ENCODE results near the gene TNFSF18.

The TNFSF18 gene

GRCh38 chr1:173063171-173063570 is 12.4 kb upstream of the TNFSF18 start:
- TF ChIP-seq GLIS2 (tag by site-specific recombination; IDR thresholded peaks at IDR 0.05): no peak
- no peak for TF ChIP-seq ZNF426 (tag by site-specific recombination; IDR thresholded peaks at IDR 0.05)
- no peak for TF ChIP-seq HOXD13 (CRISPR knock-in tag; IDR thresholded peaks at IDR 0.05; ENCODE audit: borderline replicate concordance)
- no peak for TF ChIP-seq TCF7L2 (IDR thresholded peaks at IDR 0.05; ENCODE audit: borderline replicate concordance, low read depth, low read length)
- TF ChIP-seq ZNF510 (tag by site-specific recombination; IDR thresholded peaks at IDR 0.05; ENCODE audit: insufficient replicate concordance): no peak
- TF ChIP-seq, protein P1, sequence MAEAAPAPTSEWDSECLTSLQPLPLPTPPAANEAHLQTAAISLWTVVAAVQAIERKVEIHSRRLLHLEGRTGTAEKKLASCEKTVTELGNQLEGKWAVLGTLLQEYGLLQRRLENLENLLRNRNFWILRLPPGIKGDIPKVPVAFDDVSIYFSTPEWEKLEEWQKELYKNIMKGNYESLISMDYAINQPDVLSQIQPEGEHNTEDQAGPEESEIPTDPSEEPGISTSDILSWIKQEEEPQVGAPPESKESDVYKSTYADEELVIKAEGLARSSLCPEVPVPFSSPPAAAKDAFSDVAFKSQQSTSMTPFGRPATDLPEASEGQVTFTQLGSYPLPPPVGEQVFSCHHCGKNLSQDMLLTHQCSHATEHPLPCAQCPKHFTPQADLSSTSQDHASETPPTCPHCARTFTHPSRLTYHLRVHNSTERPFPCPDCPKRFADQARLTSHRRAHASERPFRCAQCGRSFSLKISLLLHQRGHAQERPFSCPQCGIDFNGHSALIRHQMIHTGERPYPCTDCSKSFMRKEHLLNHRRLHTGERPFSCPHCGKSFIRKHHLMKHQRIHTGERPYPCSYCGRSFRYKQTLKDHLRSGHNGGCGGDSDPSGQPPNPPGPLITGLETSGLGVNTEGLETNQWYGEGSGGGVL (tag by site-specific recombination; IDR thresholded peaks at IDR 0.05): no peak
- no peak for TF ChIP-seq ZNF555 (tag by site-specific recombination; conservative IDR thresholded peaks at IDR 0.05)
- POLR2A ChIA-PET: no interaction called here
- Histone ChIP-seq H3K9me3 (ENCODE audit: control insufficient read depth, insufficient read depth, low read depth, low read length) (no peaks in the 10 kb centered on the region), H3K36me3 (ENCODE audit: control insufficient read depth in 2 of 2, insufficient read depth in 1 of 2, low read length in 2 of 2) (no peaks in the 10 kb centered on the region), H3K4me3 (ENCODE audit: low read depth, low read length) (no peak overlapping the region), H3K4me1 (ENCODE audit: control insufficient read depth, insufficient read depth, low read length) (no peaks in the 10 kb centered on the region), H3K27ac (ENCODE audit: extremely low read depth, low read depth, low read length) (no peak overlapping the region)
- CTCF ChIA-PET: interaction anchor here (1.0 kb wide), 1 partner anchor 13 kb away, joined by 3 read pairs; no protein-coding TSS in a partner anchor

DNA sequence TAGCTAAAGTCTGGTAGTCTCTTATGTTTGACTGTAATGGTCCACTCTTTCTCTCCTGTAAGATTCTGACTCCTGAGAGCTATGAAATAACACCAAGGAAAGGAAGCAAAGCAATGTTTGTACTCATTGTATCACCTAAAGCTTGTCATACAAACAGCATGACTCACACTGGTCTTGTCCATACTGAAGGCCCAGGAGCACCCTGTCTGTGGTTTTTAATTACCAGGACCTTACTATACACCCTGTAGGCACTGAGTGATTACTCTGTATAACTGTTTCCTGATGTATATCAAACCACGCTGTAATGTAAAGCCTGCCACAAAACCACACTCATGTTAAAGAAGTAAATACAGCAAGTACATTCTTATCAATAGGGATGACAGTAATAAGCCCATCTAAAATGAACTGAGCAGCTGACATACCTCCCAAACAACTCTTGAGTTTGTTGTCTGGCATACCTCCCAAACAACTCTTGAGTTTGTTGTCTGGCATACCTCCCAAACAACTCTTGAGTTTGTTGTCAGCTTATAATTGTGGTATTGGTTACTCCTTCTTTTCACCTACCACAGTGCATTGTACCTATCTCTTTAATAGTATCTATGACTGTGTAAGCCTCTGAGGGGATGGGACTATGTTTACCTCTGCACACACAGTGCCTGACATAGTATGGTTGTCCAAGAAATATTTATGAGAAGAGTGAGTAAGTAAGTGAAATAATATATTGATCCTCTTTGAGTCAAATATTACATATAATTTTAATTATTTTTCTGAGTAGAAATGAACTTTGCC is 11.6 kb upstream of the TNFSF18 start:
- no peak for TF ChIP-seq ZNF138 (tag by site-specific recombination; IDR thresholded peaks at IDR 0.05; ENCODE audit: borderline replicate concordance)
- TF ChIP-seq ZIC2 (tag by site-specific recombination; IDR thresholded peaks at IDR 0.05): no peak
- no peak for TF ChIP-seq ZNF174 (tag by site-specific recombination; IDR thresholded peaks at IDR 0.05)
- 0 out of 2 replicates have a peak, but pooled peaks have one; percentile 39 for TF ChIP-seq ZNF184 (tag by site-specific recombination; IDR thresholded peaks at IDR 0.05)
- TF ChIP-seq, protein P2, sequence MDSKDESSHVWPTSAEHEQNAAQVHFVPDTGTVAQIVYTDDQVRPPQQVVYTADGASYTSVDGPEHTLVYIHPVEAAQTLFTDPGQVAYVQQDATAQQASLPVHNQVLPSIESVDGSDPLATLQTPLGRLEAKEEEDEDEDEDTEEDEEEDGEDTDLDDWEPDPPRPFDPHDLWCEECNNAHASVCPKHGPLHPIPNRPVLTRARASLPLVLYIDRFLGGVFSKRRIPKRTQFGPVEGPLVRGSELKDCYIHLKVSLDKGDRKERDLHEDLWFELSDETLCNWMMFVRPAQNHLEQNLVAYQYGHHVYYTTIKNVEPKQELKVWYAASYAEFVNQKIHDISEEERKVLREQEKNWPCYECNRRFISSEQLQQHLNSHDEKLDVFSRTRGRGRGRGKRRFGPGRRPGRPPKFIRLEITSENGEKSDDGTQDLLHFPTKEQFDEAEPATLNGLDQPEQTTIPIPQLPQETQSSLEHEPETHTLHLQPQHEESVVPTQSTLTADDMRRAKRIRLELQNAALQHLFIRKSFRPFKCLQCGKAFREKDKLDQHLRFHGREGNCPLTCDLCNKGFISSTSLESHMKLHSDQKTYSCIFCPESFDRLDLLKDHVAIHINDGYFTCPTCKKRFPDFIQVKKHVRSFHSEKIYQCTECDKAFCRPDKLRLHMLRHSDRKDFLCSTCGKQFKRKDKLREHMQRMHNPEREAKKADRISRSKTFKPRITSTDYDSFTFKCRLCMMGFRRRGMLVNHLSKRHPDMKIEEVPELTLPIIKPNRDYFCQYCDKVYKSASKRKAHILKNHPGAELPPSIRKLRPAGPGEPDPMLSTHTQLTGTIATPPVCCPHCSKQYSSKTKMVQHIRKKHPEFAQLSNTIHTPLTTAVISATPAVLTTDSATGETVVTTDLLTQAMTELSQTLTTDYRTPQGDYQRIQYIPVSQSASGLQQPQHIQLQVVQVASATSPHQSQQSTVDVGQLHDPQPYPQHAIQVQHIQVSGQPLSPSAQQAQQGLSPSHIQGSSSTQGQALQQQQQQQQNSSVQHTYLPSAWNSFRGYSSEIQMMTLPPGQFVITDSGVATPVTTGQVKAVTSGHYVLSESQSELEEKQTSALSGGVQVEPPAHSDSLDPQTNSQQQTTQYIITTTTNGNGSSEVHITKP (tag by site-specific recombination; IDR thresholded peaks at IDR 0.05): peak; percentile 18; the same call in 1 of the 2 replicates
- TF ChIP-seq, protein P3, sequence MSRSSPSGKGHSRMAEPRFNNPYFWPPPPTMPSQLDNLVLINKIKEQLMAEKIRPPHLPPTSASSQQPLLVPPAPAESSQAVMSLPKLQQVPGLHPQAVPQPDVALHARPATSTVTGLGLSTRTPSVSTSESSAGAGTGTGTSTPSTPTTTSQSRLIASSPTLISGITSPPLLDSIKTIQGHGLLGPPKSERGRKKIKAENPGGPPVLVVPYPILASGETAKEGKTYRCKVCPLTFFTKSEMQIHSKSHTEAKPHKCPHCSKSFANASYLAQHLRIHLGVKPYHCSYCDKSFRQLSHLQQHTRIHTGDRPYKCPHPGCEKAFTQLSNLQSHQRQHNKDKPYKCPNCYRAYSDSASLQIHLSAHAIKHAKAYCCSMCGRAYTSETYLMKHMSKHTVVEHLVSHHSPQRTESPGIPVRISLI (tag by site-specific recombination; IDR thresholded peaks at IDR 0.05): no peak
- TF ChIP-seq, protein P4, sequence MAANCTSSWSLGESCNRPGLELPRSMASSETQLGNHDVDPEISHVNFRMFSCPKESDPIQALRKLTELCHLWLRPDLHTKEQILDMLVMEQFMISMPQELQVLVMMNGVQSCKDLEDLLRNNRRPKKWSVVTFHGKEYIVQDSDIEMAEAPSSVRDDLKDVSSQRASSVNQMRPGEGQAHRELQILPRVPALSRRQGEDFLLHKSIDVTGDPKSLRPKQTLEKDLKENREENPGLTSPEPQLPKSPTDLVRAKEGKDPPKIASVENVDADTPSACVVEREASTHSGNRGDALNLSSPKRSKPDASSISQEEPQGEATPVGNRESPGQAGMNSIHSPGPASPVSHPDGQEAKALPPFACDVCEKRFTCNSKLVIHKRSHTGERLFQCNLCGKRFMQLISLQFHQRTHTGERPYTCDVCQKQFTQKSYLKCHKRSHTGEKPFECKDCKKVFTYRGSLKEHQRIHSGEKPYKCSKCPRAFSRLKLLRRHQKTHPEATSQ (tag by site-specific recombination; IDR thresholded peaks at IDR 0.05): no peak
- TF ChIP-seq, protein P5, sequence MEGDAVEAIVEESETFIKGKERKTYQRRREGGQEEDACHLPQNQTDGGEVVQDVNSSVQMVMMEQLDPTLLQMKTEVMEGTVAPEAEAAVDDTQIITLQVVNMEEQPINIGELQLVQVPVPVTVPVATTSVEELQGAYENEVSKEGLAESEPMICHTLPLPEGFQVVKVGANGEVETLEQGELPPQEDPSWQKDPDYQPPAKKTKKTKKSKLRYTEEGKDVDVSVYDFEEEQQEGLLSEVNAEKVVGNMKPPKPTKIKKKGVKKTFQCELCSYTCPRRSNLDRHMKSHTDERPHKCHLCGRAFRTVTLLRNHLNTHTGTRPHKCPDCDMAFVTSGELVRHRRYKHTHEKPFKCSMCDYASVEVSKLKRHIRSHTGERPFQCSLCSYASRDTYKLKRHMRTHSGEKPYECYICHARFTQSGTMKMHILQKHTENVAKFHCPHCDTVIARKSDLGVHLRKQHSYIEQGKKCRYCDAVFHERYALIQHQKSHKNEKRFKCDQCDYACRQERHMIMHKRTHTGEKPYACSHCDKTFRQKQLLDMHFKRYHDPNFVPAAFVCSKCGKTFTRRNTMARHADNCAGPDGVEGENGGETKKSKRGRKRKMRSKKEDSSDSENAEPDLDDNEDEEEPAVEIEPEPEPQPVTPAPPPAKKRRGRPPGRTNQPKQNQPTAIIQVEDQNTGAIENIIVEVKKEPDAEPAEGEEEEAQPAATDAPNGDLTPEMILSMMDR (tag by site-specific recombination; IDR thresholded peaks at IDR 0.05): no peak
- no peak for TF ChIP-seq HOXC10 (CRISPR knock-in tag; IDR thresholded peaks at IDR 0.05)
- TF ChIP-seq OSR2 (tag by site-specific recombination; IDR thresholded peaks at IDR 0.05): 0 out of 2 replicates have a peak, but pooled peaks have one; percentile 37
- no peak overlapping the region for H3K4me3 ChIP-seq (ENCODE audit: low read depth, low read length)
- no peaks in the 10 kb centered on the region for H3K4me1 ChIP-seq (ENCODE audit: control insufficient read depth, insufficient read depth, low read length)
- POLR2A ChIA-PET: interaction anchor here (0.6 kb wide), 1 partner anchor 36 kb away, joined by 3 read pairs; no protein-coding TSS in a partner anchor
- CTCF ChIA-PET: no interaction called here
- no peaks in the 10 kb centered on the region for H3K36me3 ChIP-seq (ENCODE audit: control insufficient read depth in 2 of 2, insufficient read depth in 1 of 2, low read length in 2 of 2)
- no peaks in the 10 kb centered on the region for H3K9me3 ChIP-seq (ENCODE audit: control insufficient read depth, insufficient read depth, low read depth, low read length)
- H3K27ac ChIP-seq (ENCODE audit: extremely low read depth, low read depth, low read length): no peak overlapping the region

All from HEK293 (cell line).